Measurements from ENCODE around the gene MDK. TPM values are rescaled to one million over a fixed set of nuclear protein-coding genes. Genes with fewer than 3 reads are reported as not detected.

The MDK gene
- total RNA-seq, 1 donor from 2014 or later, result 26.1 TPM

DNA sequence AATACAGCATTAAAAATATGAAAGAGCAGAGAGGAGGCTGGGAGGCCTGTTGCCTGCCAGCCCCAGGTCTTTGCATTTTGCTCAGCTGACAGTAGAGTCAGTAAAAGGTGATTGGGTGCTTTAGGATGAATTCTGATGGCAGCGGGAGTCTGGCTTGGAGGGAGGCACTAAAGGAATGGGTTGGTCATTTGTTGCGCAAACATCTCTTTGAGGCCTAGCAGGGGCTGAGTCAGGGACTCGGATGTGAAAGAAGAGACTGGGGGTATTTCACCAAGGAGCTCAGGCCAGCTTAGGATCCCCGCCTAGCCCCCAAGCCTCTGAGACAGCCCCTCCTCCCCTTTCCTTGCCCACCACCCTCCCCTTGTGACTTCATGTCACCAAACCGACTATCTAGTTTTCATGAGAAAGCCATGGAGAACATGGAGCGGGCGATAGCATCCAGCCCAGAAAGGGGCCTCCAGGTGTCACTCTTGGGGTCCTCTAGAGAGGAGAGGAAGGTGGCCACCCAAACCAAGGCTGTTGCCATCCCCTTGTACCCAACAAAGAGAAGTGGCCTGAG is 24.5 kb upstream of the MDK start:
- no peaks in the 10 kb centered on the region for H3K9me3 ChIP-seq
- peaks cover 48% of the 10 kb centered on the region for H3K4me1 ChIP-seq
- H3K27ac ChIP-seq, result no peak overlapping the region
- peaks cover 10% of the 10 kb centered on the region for H3K36me3 ChIP-seq
- no peak for DNase-seq
- H3K27me3 ChIP-seq (ENCODE audit: low read depth), result no peaks in the 10 kb centered on the region
- no peak for TF ChIP-seq CTCF (IDR thresholded peaks at IDR 0.05)
- H3K4me3 ChIP-seq, result no peak overlapping the region
- ATAC-seq, result no peak
- intact Hi-C loops (cut with DNase I), result no loop called here

DNA sequence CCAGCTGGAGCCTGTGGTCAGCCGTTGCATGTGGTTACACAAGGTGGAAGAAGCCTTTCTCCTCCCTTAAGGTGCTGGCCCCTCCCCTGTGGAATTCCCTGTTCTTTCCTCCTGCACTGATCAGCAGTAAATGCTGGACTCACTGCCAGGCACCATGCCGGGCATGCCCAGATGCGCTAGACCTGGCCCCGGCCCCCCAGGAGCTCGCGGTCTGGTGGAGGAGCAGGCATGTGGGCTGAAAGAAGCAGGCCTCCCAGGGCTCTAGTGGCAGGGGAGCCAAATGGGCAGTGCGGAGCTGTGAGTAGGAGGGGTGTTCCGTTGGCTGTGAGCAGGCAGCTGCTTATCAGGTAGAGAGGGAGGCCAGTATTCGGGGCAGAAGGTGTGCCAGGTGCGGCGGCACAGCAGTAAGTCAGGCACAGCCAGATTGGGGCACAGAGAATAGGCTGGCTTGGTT is 24.0 kb upstream of the MDK start:
- ATAC-seq (peak in 1 of 2 donors; percentile 4), DNase-seq (no peak)
- TF ChIP-seq CTCF (IDR thresholded peaks at IDR 0.05), result no peak
- Histone ChIP-seq H3K36me3 (peaks cover 10% of the 10 kb centered on the region), H3K27ac (no peak overlapping the region), H3K9me3 (no peaks in the 10 kb centered on the region), H3K4me1 (peaks cover 48% of the 10 kb centered on the region), H3K4me3 (no peak overlapping the region), H3K27me3 (ENCODE audit: low read depth) (no peaks in the 10 kb centered on the region)
- intact Hi-C loops (cut with DNase I), result no loop called here

DNA sequence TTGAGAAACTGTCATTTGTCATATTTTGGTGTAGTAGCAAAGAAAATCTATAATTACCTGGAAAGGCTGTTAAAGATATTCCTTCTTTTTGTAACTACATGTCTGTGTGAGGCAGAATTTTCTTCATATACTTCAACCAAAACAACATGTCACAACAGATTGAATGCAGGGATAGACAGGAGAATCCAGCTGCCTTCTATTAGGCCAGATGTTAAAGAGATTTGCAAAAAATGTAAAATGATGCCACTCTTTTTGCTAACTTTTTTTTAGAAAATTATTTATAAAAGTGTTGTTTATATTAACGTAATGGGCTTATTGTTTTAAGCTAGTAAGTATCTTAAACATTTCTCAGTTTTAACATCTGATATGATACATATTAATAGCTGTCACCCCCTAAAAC is 21.5 kb upstream of the MDK start:
- Histone ChIP-seq H3K9me3 (no peaks in the 10 kb centered on the region), H3K36me3 (peaks cover 10% of the 10 kb centered on the region), H3K4me1 (peaks cover 55% of the 10 kb centered on the region), H3K27me3 (ENCODE audit: low read depth) (no peaks in the 10 kb centered on the region), H3K4me3 (no peak overlapping the region), H3K27ac (no peak overlapping the region)
- no peak for TF ChIP-seq CTCF (IDR thresholded peaks at IDR 0.05)
- intact Hi-C loops (cut with DNase I), result no loop called here
- no peak for DNase-seq
- ATAC-seq, result no peak

- no peaks in the 10 kb centered on the region for H3K9me3 ChIP-seq
- peak overlapping the region; percentile 50 for H3K4me3 ChIP-seq
- TF ChIP-seq CTCF (IDR thresholded peaks at IDR 0.05), result no peak
- H3K27me3 ChIP-seq (ENCODE audit: low read depth), result no peaks in the 10 kb centered on the region
- peak; percentile 24 to 32 for ATAC-seq
- peaks cover 8% of the 10 kb centered on the region for H3K36me3 ChIP-seq
- intact Hi-C loops (cut with DNase I), result no loop called here
- H3K27ac ChIP-seq, result peak overlapping the region; percentile 89
- peak; percentile 56 for DNase-seq
- H3K4me1 ChIP-seq, result peaks cover 55% of the 10 kb centered on the region
These were observed 20.6 kb upstream of the MDK start for GRCh38 chr11:46360878-46361277.

DNA sequence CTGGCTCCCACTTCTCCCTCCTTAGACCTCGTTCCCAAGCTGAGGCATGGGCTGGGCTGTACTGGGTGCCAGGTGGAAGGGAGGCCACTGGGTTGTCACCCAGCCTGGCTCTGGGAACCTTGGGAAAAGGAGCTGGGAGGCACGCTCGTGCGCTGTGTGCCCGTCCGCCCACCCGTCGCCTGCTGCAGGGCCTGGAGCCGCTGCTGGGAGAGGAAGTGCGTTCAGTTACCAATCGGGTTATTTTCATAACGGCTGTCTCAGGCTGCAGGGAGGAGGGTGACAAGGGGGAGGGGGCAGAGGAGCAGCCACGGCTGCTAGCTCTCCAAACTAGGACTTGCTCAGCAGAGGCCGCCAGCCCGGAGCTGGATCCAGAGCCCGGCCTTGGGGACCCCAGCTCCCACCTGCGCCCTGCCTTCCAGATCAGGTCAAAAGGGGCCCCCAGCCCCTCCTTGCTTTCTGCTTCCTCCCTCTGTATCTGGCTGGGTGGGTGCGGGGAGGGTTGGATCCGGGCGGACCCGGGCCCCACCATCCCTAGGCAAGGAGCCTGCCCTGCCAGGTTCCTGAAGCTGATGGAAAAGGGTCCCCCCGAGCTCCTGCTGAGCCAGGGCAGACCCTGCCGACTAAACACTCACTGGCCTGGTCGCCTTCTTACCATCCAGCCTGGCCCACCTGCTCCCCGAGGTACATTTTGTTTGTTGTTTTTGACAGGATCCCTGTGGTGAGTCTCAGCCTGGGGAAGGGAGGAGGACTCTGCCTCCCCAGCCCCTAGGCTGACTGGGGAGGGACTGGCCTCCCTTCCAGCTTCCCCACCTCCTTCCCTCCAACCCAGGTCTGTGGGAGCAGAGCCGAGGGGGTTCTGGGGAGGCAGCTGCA is 19.9 kb upstream of the MDK start:
- intact Hi-C loops (cut with DNase I), result no loop called here
- TF ChIP-seq CTCF (IDR thresholded peaks at IDR 0.05), result no peak
- H3K27ac ChIP-seq, result peak overlapping the region; percentile 89
- DNase-seq, result peak; percentile 83
- H3K4me3 ChIP-seq, result peak overlapping the region; percentile 50
- peaks cover 55% of the 10 kb centered on the region for H3K4me1 ChIP-seq
- ATAC-seq, result peak; percentile 77 to 83
- no peaks in the 10 kb centered on the region for H3K9me3 ChIP-seq
- peaks cover 1% of the 10 kb centered on the region for H3K36me3 ChIP-seq
- H3K27me3 ChIP-seq (ENCODE audit: low read depth), result no peaks in the 10 kb centered on the region

Data from lower lobe of right lung (tissue), 2 donors.